SIG-M5 treated with dmso at 0.1 percent for 504 hours (cell line): ENCODE measurements around the gene PON2.
"Not testable (repeated sequence)": the region's sequence is repeated elsewhere in the genome, so short reads cannot be mapped to it uniquely, and the experiment has no call there.

ENCODE experiments used
- DNase-seq: peaks from one replicate; lab custom pipeline; 2025; ENCODE audit not compliant: unreplicated experiment; lab: John Stamatoyannopoulos, UW

The PON2 gene

GRCh38 chr7:95407751-95408150, 27.1 kb downstream of the PON2 start:
- DNase-seq: no peak

GRCh38 chr7:95405800-95406199, 29.0 kb downstream of the PON2 start:
- no peak for DNase-seq

GRCh38 chr7:95405208-95405607, 29.6 kb downstream of the PON2 start:
- DNase-seq: no peak

GRCh38 chr7:95404316-95404865, 30.4 kb downstream of the PON2 start:
- DNase-seq: no peak

- DNase-seq: no peak
Measured at GRCh38 chr7:95398155-95398940, 36.5 kb downstream of the PON2 start.

- no peak for DNase-seq
Measured at GRCh38 chr7:95397381-95397780, 37.4 kb downstream of the PON2 start.

GRCh38 chr7:95396136-95397032, 38.4 kb downstream of the PON2 start, which contains the start of gene PON3:
Gene PON3 (minus strand): TSS chr7:95396375. CDS start chr7:95396350, 25 bp downstream.
- DNase-seq: no peak

- no peak for DNase-seq
Measured at GRCh38 chr7:95395755-95396135, 39.1 kb downstream of the PON2 start.

GRCh38 chr7:95394370-95394769, 40.5 kb downstream of the PON2 start:
- DNase-seq: no peak

- DNase-seq: no peak
Measured at GRCh38 chr7:95391761-95392160, 43.1 kb downstream of the PON2 start.

GRCh38 chr7:95389516-95389915, 45.3 kb downstream of the PON2 start:
- DNase-seq: no peak

- DNase-seq: not testable (repeated sequence)
Measured at GRCh38 chr7:95379457-95379856, 55.4 kb downstream of the PON2 start.

GRCh38 chr7:95376632-95377400, 58.0 kb downstream of the PON2 start:
- DNase-seq: no peak

- no peak for DNase-seq
Measured at GRCh38 chr7:95375591-95376257, 59.1 kb downstream of the PON2 start.

GRCh38 chr7:95373323-95373722, 61.5 kb downstream of the PON2 start:
- DNase-seq: no peak

GRCh38 chr7:95368235-95368634, 66.6 kb downstream of the PON2 start:
- no peak for DNase-seq

- DNase-seq: peak; percentile 7
Measured at GRCh38 chr7:95367606-95368005, 67.2 kb downstream of the PON2 start.

- no peak for DNase-seq
Measured at GRCh38 chr7:95365151-95365550, 69.7 kb downstream of the PON2 start.

GRCh38 chr7:95357623-95358022, 77.2 kb downstream of the PON2 start:
- no peak for DNase-seq
